ENCODE measurements around the gene GLRA1.
"Not testable (repeated sequence)": the region's sequence is repeated elsewhere in the genome, so short reads cannot be mapped to it uniquely, and the experiment has no call there.

Gene GLRA1

DNA sequence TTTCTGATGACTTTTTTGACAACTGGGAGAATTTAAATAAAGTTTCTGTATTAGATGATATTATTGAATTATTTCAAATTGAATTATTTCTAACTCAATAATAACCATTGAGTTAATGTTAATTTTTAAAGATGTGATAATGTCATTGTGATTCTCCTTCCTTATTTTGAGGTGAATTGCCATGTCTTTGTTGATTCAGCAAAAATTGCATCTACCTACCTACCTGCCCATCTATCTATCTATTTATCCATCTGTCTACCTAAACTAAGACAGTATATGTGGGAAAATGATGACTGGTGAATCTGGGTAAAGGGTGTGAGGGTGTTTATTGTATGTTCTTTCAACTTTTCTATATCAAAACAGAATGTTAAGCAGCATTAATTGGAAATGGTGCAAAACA, 77.9 kb downstream of the GLRA1 start:
- H3K4me3 ChIP-seq (replicated peaks; ENCODE audit: low read depth, low read length), result no peak overlapping the region
- TF ChIP-seq, protein P1, sequence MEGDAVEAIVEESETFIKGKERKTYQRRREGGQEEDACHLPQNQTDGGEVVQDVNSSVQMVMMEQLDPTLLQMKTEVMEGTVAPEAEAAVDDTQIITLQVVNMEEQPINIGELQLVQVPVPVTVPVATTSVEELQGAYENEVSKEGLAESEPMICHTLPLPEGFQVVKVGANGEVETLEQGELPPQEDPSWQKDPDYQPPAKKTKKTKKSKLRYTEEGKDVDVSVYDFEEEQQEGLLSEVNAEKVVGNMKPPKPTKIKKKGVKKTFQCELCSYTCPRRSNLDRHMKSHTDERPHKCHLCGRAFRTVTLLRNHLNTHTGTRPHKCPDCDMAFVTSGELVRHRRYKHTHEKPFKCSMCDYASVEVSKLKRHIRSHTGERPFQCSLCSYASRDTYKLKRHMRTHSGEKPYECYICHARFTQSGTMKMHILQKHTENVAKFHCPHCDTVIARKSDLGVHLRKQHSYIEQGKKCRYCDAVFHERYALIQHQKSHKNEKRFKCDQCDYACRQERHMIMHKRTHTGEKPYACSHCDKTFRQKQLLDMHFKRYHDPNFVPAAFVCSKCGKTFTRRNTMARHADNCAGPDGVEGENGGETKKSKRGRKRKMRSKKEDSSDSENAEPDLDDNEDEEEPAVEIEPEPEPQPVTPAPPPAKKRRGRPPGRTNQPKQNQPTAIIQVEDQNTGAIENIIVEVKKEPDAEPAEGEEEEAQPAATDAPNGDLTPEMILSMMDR (IDR thresholded peaks at IDR 0.05; ENCODE audit: low read depth, low read length, missing control alignments), result no peak
- DNase-seq (ENCODE audit: extremely low read depth, low read depth), result no peak

DNA sequence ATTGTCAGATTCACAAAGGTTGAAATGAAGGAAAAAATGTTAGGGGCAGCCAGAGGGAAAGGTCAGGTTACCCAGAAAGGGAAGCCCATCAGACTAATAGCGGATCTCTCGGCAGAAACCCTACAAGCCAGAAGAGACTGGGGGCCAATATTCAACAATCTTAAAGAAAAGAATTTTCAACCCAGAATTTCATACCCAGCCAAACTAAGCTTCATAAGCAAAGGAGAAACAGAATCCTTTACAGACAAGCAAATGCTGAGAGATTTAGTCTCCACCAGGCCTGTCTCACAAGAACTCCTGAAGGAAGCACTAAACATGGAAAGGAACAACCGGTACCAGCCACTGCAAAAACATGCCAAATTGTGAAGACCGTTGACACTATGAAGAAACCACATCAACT, 91.8 kb downstream of the GLRA1 start:
- not testable (repeated sequence) for H3K4me3 ChIP-seq (replicated peaks; ENCODE audit: low read depth, low read length); DNase-seq (ENCODE audit: extremely low read depth, low read depth)

DNA sequence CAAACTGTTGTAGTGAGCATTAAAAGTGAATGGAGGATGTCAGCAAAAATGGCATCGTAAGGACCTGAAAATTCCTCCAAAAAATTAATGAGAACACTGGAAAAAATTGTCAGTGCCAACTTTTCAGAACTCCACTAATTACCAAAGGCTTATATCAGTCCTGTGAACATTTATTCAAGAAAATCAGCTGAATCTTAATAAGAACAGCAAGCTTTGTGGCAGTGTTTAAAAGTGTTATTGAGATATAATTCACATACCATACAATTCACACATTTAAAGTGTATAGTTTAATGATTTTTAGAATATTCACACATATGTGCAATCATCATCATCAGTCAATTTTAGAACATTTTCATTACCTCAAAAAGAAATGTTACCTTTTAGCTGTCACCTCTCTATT, 95.3 kb downstream of the GLRA1 start:
- no peak overlapping the region for H3K4me3 ChIP-seq (replicated peaks; ENCODE audit: low read depth, low read length)
- TF ChIP-seq, protein P1 (IDR thresholded peaks at IDR 0.05; ENCODE audit: low read depth, low read length, missing control alignments), result no peak
- DNase-seq (ENCODE audit: extremely low read depth, low read depth), result no peak

DNA sequence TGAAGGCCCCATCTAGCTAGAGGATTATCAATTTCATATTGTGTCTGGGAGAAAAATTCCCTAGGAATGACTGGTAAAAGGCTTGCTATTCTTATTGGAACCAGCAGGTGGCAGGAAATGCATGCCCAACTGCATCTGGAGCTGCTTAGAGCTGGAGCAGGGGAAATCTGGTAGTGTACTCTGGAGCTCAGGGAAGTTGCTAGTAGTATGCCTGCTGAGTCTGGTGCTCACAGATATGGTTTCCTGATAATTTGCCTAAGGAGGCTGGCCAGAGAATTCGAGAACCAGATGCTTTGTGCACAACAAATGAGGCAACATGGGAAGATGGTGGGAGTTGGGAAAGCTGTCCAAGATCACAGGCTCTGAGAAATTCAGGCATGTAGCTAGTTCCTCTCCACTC, 99.2 kb downstream of the GLRA1 start:
- TF ChIP-seq, protein P1 (IDR thresholded peaks at IDR 0.05; ENCODE audit: low read depth, low read length, missing control alignments), result peak; percentile 92
- DNase-seq (ENCODE audit: extremely low read depth, low read depth), result peak; percentile 69
- no peak overlapping the region for H3K4me3 ChIP-seq (replicated peaks; ENCODE audit: low read depth, low read length)

DNA sequence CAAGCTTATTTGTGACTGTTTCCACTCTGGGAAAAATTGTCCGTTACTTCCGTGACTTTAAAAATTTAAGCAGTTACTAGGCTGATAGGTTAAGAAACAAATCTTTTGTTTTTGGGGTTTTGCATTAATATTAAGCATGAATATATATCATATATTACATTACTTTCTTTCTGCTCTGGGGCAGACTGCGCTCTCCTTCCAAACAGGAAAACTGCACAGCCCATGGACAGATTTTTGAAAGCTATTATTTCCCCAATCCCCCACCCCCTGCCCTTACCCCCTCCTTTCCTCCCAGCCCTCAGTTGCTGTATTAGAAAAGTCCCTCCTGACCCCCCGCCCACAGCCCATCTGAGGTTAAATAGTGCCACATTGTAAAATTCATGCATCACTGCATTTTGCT, 102.5 kb downstream of the GLRA1 start:
- no peak overlapping the region for H3K4me3 ChIP-seq (replicated peaks; ENCODE audit: low read depth, low read length)
- TF ChIP-seq, protein P1 (IDR thresholded peaks at IDR 0.05; ENCODE audit: low read depth, low read length, missing control alignments), result no peak
- no peak for DNase-seq (ENCODE audit: extremely low read depth, low read depth)

DNA sequence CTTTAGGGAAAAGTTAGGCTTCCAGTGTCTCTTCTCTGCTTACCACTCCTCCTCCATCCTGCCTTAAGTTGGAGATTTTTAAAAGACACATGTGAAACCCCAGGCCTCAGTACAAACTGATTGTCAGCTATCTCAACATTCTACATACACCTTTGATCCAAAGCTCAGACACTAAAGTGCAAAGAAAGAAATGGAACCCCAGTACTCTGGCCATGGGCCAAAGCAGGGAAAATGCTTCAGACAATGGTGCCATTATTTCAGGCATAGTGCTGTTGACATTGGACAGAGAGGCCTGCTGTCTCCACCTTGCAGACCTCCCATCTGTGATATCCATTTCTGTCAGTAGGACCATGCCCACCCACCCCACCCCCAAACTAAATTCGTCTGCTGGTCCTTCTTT, 103.7 kb downstream of the GLRA1 start:
- no peak for DNase-seq (ENCODE audit: extremely low read depth, low read depth)
- TF ChIP-seq, protein P1 (IDR thresholded peaks at IDR 0.05; ENCODE audit: low read depth, low read length, missing control alignments), result no peak
- no peak overlapping the region for H3K4me3 ChIP-seq (replicated peaks; ENCODE audit: low read depth, low read length)

DNA sequence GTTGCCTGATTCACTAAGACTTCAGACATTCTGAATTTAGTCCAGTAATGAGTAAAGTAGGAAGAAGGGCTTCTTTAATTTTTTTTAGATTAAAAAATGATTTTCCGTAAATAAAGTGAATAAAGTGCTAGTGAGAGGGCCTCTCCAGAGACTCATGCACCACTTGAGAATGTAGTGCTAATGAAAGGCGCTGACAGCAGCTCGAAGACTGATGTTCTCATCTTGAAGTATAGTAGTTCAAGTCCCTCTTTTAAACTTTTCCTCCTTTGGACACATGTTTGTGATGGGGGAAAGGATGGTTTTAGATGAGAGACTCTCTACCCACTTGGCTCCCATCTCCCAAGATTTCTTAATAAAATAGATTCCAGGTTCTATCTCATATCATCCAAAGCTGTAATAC, 104.4 kb downstream of the GLRA1 start:
- DNase-seq (ENCODE audit: extremely low read depth, low read depth), result no peak
- no peak overlapping the region for H3K4me3 ChIP-seq (replicated peaks; ENCODE audit: low read depth, low read length)
- TF ChIP-seq, protein P1 (IDR thresholded peaks at IDR 0.05; ENCODE audit: low read depth, low read length, missing control alignments), result no peak

All from HFF-Myc (cell line).